Heart left ventricle (tissue), 13 donors: ENCODE measurements around the gene RUNX2.

Experiments used
- POLR2A ChIP-seq, 2 donors: fragments of 450-650 bp; IDR thresholded peaks; one replicate each; pipeline ENCODE4 v1.6.1; 2017; ENCODE audit warnings: antibody characterized with exemption in 2 of 2, mild to moderate bottlenecking in 2 of 2, moderate library complexity in 2 of 2
- TF ChIP-seq, protein P1 (sequence below), 12 donors: fragments of 200-600 bp; sonication (generic) in 4 of 12; IDR thresholded peaks; one replicate each; pipeline versions ENCODE4 v1.5.0 to v1.8.0; 2018 to 2022; ENCODE audit warnings: antibody characterized with exemption in 12 of 12, mild to moderate bottlenecking in 5 of 12
- donor health status: ischemic (EF 13 %, LVEDD 7.1; RV severe dilation, severe dysfunction).
- donor health status: DM: no; HTN: yes; CAD: no.
- donor health status: DM: no; HTN: no; CAD: no.
- donor health status: ischemic (EF 25% LVEDD 6.9; RV normal size, moderate dysfunction).
- donor health status: ischemic (EF 25% LVEDD 5.7; RV mildly dilated, moderate dysfunction).
- donor health status: ischemic (EF 35%, LVEDD 5.7; RV mildly dilated, moderate dysfunction).
- donor health status: nonischemic (EF 11% LVEDD 7.7; RV severe dilation, severe dysfunction).
- donor health status: DM: yes; HTN: yes; CAD: no.
- donor health status: PGD.
- donor health status: ischemic (EF 29% LVEDD 5.4; RV normal size, mild dysfunction).
- donor health status: nonischemic (EF 23%, LVEDD 6.1; RV moderate dilation, normal function).

DNA sequence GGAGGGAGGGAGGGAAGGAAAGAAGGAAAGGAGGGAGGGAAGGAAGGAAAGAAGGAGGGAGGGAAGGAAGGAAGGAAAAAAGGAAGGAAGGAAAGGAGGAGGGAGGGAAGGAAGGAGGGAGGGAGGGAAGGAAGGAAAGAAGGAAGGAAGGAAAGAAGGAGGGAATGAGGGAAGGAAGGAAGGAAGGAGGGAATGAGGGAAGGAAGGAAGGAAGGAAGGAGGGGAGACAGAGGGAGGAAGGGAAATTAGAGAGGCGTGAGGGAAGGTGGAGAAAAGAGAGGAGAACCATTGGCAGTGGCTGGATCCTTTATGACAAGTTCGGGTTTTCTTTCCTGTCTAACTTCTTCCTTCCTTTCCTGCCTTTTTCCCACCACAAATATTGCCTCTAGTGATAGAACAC, 71.9 kb downstream of the RUNX2 start:
- TF ChIP-seq, protein P1, sequence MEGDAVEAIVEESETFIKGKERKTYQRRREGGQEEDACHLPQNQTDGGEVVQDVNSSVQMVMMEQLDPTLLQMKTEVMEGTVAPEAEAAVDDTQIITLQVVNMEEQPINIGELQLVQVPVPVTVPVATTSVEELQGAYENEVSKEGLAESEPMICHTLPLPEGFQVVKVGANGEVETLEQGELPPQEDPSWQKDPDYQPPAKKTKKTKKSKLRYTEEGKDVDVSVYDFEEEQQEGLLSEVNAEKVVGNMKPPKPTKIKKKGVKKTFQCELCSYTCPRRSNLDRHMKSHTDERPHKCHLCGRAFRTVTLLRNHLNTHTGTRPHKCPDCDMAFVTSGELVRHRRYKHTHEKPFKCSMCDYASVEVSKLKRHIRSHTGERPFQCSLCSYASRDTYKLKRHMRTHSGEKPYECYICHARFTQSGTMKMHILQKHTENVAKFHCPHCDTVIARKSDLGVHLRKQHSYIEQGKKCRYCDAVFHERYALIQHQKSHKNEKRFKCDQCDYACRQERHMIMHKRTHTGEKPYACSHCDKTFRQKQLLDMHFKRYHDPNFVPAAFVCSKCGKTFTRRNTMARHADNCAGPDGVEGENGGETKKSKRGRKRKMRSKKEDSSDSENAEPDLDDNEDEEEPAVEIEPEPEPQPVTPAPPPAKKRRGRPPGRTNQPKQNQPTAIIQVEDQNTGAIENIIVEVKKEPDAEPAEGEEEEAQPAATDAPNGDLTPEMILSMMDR (IDR thresholded peaks at IDR 0.05): no peak
- no peak for TF ChIP-seq POLR2A (IDR thresholded peaks at IDR 0.05)
